PC-3 (cell line): ENCODE results near the gene G6PD.

ENCODE experiments used
- EZH2 ChIP-seq: fragments of 300-600 bp; sonication (generic); IDR thresholded peaks from one replicate; pipeline ENCODE4 v1.6.1; 2017; ENCODE audit warnings: antibody characterized with exemption, mild to moderate bottlenecking, low read length; ENCODE audit not compliant: unreplicated experiment
- EZH2phosphoT487 ChIP-seq: fragments of 300-600 bp; sonication (generic); IDR thresholded peaks from 2 replicates; pipeline ENCODE4 v1.6.1; 2018; ENCODE audit warnings: mild to moderate bottlenecking, antibody characterized with exemption, low read length, borderline replicate concordance
- TF ChIP-seq, protein P1 (sequence below): fragments of 300-600 bp; sonication (generic); conservative IDR thresholded peaks from 2 replicates; pipeline ENCODE4 v1.5.1; 2017; ENCODE audit warnings: antibody characterized with exemption, low read depth, mild to moderate bottlenecking, low read length

DNA sequence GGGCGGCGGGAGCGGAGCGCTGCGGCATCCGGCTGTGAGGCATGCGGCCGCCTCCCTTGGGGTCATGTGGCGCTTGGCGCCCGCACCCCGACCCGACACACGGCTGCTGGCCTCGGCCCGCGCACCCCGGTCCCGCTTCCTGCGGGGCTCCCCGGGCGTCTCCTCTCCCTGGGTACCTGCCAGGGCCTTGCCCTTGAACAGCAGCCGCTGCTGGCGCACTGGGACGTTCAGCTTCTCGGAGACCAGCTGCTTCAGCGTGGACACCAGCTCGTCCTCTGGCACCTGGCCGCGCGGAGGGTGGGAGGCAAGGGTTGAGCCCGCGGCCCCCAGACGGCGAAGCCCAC, 60.6 kb downstream of the G6PD start:
- TF ChIP-seq EZH2 (no peak), EZH2phosphoT487 (no peak)
- TF ChIP-seq, protein P1, sequence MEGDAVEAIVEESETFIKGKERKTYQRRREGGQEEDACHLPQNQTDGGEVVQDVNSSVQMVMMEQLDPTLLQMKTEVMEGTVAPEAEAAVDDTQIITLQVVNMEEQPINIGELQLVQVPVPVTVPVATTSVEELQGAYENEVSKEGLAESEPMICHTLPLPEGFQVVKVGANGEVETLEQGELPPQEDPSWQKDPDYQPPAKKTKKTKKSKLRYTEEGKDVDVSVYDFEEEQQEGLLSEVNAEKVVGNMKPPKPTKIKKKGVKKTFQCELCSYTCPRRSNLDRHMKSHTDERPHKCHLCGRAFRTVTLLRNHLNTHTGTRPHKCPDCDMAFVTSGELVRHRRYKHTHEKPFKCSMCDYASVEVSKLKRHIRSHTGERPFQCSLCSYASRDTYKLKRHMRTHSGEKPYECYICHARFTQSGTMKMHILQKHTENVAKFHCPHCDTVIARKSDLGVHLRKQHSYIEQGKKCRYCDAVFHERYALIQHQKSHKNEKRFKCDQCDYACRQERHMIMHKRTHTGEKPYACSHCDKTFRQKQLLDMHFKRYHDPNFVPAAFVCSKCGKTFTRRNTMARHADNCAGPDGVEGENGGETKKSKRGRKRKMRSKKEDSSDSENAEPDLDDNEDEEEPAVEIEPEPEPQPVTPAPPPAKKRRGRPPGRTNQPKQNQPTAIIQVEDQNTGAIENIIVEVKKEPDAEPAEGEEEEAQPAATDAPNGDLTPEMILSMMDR = no peak
